ENCODE measurements around the gene B4GALNT3. TPM values are rescaled to one million over a fixed set of nuclear protein-coding genes. Genes with fewer than 3 reads are reported as not detected.

Gene B4GALNT3
- polyA plus RNA-seq, 2 of the 4 experiments (the other 2 are of a cell fraction) = 0.43 to 0.53 TPM

GRCh38 chr12:530821-531220 lies 71.1 kb downstream of the B4GALNT3 start:
- POLR2A ChIA-PET = no interaction called here
- CTCF ChIA-PET = interaction anchor here (1.5 to 1.6 kb wide), 2 partner anchors 17 to 89 kb away, joined by 8 to 17 read pairs; no protein-coding TSS in a partner anchor
- 91% methylated on average over 6 of the region's 6 CpGs for WGBS (ENCODE audit: missing lambda C conversion rate)
- Histone ChIP-seq H3K9me3 (peaks cover 15% of the 10 kb centered on the region), H3K4me2 (no peak overlapping the region), H3K4me3 (no peak overlapping the region), H3K27ac (no peak overlapping the region), H3K4me1 (no peaks in the 10 kb centered on the region)
- FAIRE-seq (no peak), ATAC-seq (no peak), DNase-seq (ENCODE audit: low read depth in 1 of 2, low spot score in 1 of 2) (no peak)
- TF ChIP-seq CHD2 (IDR thresholded peaks at IDR 0.05; ENCODE audit: low read length, partially characterized antibody) (no peak), E2F6 (IDR thresholded peaks at IDR 0.05; ENCODE audit: borderline replicate concordance, low read depth) (no peak), CBX2 (IDR thresholded peaks at IDR 0.05; ENCODE audit: borderline replicate concordance, low read depth) (no peak), HOXB13 (CRISPR knock-in tag; IDR thresholded peaks at IDR 0.05; ENCODE audit: low read depth) (no peak), ZSCAN20 (CRISPR knock-in tag; IDR thresholded peaks at IDR 0.05) (no peak), MAZ (IDR thresholded peaks at IDR 0.05; ENCODE audit: borderline replicate concordance, low read depth, low read length) (no peak), CEBPB (IDR thresholded peaks at IDR 0.05) (no peak)
- TF ChIP-seq, protein P1, sequence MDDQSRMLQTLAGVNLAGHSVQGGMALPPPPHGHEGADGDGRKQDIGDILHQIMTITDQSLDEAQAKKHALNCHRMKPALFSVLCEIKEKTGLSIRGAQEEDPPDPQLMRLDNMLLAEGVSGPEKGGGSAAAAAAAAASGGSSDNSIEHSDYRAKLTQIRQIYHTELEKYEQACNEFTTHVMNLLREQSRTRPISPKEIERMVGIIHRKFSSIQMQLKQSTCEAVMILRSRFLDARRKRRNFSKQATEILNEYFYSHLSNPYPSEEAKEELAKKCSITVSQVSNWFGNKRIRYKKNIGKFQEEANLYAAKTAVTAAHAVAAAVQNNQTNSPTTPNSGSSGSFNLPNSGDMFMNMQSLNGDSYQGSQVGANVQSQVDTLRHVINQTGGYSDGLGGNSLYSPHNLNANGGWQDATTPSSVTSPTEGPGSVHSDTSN (IDR thresholded peaks at IDR 0.05) = no peak
- TF ChIP-seq, protein P2, sequence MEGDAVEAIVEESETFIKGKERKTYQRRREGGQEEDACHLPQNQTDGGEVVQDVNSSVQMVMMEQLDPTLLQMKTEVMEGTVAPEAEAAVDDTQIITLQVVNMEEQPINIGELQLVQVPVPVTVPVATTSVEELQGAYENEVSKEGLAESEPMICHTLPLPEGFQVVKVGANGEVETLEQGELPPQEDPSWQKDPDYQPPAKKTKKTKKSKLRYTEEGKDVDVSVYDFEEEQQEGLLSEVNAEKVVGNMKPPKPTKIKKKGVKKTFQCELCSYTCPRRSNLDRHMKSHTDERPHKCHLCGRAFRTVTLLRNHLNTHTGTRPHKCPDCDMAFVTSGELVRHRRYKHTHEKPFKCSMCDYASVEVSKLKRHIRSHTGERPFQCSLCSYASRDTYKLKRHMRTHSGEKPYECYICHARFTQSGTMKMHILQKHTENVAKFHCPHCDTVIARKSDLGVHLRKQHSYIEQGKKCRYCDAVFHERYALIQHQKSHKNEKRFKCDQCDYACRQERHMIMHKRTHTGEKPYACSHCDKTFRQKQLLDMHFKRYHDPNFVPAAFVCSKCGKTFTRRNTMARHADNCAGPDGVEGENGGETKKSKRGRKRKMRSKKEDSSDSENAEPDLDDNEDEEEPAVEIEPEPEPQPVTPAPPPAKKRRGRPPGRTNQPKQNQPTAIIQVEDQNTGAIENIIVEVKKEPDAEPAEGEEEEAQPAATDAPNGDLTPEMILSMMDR (IDR thresholded peaks at IDR 0.05) = no peak
- TF ChIP-seq, protein P3, sequence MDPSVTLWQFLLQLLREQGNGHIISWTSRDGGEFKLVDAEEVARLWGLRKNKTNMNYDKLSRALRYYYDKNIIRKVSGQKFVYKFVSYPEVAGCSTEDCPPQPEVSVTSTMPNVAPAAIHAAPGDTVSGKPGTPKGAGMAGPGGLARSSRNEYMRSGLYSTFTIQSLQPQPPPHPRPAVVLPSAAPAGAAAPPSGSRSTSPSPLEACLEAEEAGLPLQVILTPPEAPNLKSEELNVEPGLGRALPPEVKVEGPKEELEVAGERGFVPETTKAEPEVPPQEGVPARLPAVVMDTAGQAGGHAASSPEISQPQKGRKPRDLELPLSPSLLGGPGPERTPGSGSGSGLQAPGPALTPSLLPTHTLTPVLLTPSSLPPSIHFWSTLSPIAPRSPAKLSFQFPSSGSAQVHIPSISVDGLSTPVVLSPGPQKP (IDR thresholded peaks at IDR 0.05; ENCODE audit: low read depth, low read length) = no peak

DNA sequence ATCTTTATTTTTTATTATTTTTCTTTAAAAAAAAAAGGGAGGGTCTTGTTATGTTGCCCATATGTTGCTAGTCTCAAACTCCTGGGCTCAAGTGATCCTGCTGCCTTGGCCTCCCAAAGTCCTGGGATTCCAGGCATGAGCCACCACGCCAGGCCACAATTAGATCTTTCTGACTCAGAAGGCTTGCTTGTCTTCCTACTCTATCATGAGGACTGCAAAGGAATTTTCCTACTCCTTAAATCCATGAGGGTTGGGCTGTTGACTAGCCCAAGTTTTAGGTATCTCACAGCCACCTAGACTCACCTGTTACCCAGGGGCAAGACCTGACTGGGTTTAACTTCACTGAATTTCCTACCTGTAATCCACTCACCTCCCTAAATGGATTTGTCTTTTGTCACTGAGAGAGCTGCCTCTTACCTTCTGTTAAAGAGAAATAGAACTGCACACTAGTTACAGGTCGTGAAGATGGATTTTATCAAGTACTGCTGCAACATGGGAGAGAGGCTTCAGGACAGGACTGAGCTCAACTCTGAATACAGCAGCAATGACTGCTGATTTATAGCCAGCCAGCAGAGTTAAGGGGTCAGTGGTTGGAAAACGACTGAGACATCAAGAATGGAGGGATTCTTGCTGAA lies 72.3 kb downstream of the B4GALNT3 start:
- 17% methylated on average over 3 of the region's 3 CpGs for WGBS (ENCODE audit: missing lambda C conversion rate)
- ATAC-seq (no peak), FAIRE-seq (no peak), DNase-seq (ENCODE audit: low read depth in 1 of 2, low spot score in 1 of 2) (no peak)
- Histone ChIP-seq H3K27ac (no peak overlapping the region), H3K4me1 (no peaks in the 10 kb centered on the region), H3K4me2 (no peak overlapping the region), H3K9me3 (peaks cover 15% of the 10 kb centered on the region), H3K4me3 (no peak overlapping the region)
- POLR2A ChIA-PET = no interaction called here
- TF ChIP-seq NFE2L2 (conservative IDR thresholded peaks at IDR 0.05; ENCODE audit: low read length) (no peak), EHF (CRISPR knock-in tag; IDR thresholded peaks at IDR 0.05) (no peak), RAD21 (conservative IDR thresholded peaks at IDR 0.05 in 1 of 2, IDR thresholded peaks at IDR 0.05 in 1 of 2) (no peak), FOSB (CRISPR knock-in tag; IDR thresholded peaks at IDR 0.05) (no peak), POLR2AphosphoS2 (conservative IDR thresholded peaks at IDR 0.05; ENCODE audit: low read length) (no peak), HOXB5 (CRISPR knock-in tag; IDR thresholded peaks at IDR 0.05) (no peak), TFCP2L1 (CRISPR knock-in tag; IDR thresholded peaks at IDR 0.05) (no peak), KDM1A (IDR thresholded peaks at IDR 0.05; ENCODE audit: low read depth) (no peak), HOXA7 (CRISPR knock-in tag; IDR thresholded peaks at IDR 0.05) (no peak)
- TF ChIP-seq, protein P4, sequence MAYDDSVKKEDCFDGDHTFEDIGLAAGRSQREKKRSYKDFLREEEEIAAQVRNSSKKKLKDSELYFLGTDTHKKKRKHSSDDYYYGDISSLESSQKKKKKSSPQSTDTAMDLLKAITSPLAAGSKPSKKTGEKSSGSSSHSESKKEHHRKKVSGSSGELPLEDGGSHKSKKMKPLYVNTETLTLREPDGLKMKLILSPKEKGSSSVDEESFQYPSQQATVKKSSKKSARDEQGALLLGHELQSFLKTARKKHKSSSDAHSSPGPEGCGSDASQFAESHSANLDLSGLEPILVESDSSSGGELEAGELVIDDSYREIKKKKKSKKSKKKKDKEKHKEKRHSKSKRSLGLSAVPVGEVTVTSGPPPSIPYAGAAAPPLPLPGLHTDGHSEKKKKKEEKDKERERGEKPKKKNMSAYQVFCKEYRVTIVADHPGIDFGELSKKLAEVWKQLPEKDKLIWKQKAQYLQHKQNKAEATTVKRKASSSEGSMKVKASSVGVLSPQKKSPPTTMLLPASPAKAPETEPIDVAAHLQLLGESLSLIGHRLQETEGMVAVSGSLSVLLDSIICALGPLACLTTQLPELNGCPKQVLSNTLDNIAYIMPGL (CRISPR knock-in tag; IDR thresholded peaks at IDR 0.05; ENCODE audit: borderline replicate concordance) = no peak
- CTCF ChIA-PET = interaction anchor here (1.1 to 7.6 kb wide), 5 partner anchors 16 to 90 kb away, joined by 3 to 75 read pairs (median 6); no protein-coding TSS in a partner anchor
